Mesenchymal stem cell (in vitro differentiated cells and primary cell): Measurements from ENCODE around the gene TTLL10. TPM values are rescaled to one million over a fixed set of nuclear protein-coding genes. Genes with fewer than 3 reads are reported as not detected.

ENCODE experiments used
- DNase-seq: peaks from one replicate; pipeline ENCODE4 v3.0.0-alpha.2; 2013
- H2AFZ ChIP-seq: one replicate; pipeline ENCODE4 v1.6.1; 2013; ENCODE audit warnings: low read depth, mild to moderate bottlenecking, control low read depth, inconsistent platforms, low read length, moderate library complexity
- H2AK5ac ChIP-seq: 2 replicates; pipeline ENCODE4 v1.6.1; 2013; ENCODE audit warnings: low read length, moderate library complexity, mild to moderate bottlenecking, inconsistent platforms; ENCODE audit not compliant: severe bottlenecking
- H2BK120ac ChIP-seq: one replicate; pipeline ENCODE4 v1.6.1; 2013; ENCODE audit warnings: low read depth, mild to moderate bottlenecking, inconsistent platforms, low read length, moderate library complexity
- H2BK12ac ChIP-seq, 2 experiments: one replicate each; pipeline ENCODE4 v1.6.1; 2013; ENCODE audit warnings: inconsistent platforms in 2 of 2, low read length in 2 of 2, mild to moderate bottlenecking in 2 of 2, moderate library complexity in 2 of 2, control low read depth in 1 of 2
- H2BK15ac ChIP-seq: one replicate; pipeline ENCODE4 v1.6.1; 2013; ENCODE audit warnings: mild to moderate bottlenecking, low read depth, inconsistent platforms; ENCODE audit not compliant: poor library complexity, severe bottlenecking
- H2BK5ac ChIP-seq: 2 replicates; pipeline ENCODE4 v1.6.1; 2013; ENCODE audit warnings: low read depth, mild to moderate bottlenecking, low read length, control low read depth, inconsistent platforms; ENCODE audit not compliant: poor library complexity, severe bottlenecking
- H3K14ac ChIP-seq, 2 experiments: one replicate each; pipeline ENCODE4 v1.6.1; 2013; ENCODE audit warnings: inconsistent platforms in 2 of 2, low read length in 2 of 2, control low read depth in 1 of 2, mild to moderate bottlenecking in 1 of 2, moderate library complexity in 1 of 2
- H3K18ac ChIP-seq, 2 experiments: one replicate each; pipeline ENCODE4 v1.6.1; 2013; ENCODE audit warnings: inconsistent platforms in 2 of 2, low read length in 2 of 2, control low read depth in 1 of 2, low read depth in 1 of 2, mild to moderate bottlenecking in 1 of 2
- H3K23ac ChIP-seq, 2 experiments: one replicate each; pipeline ENCODE4 v1.6.1; 2013; ENCODE audit warnings: inconsistent platforms in 2 of 2, low read length in 2 of 2, mild to moderate bottlenecking in 2 of 2, moderate library complexity in 2 of 2, control low read depth in 1 of 2
- H3K27ac ChIP-seq: 2 replicates; pipeline ENCODE4 v1.5.1; 2013; ENCODE audit warnings: mild to moderate bottlenecking, moderate library complexity, low read length, control low read depth, inconsistent platforms; ENCODE audit not compliant: poor library complexity, severe bottlenecking
- H3K27me3 ChIP-seq, 2 experiments: 2 replicates each; pipeline versions ENCODE4 v1.6.1 to v1.7.0; 2013; ENCODE audit warnings: low read length in 2 of 2, mild to moderate bottlenecking in 2 of 2, moderate library complexity in 2 of 2, control low read depth in 1 of 2, inconsistent platforms in 1 of 2; ENCODE audit not compliant: control insufficient read depth in 1 of 2, insufficient read depth in 1 of 2
- H3K36me3 ChIP-seq, 2 experiments: 2 replicates each; pipeline versions ENCODE4 v1.6.1 to v1.7.0; 2013; ENCODE audit warnings: low read length in 2 of 2, control low read depth in 1 of 2, inconsistent platforms in 1 of 2, low read depth in 1 of 2, mild to moderate bottlenecking in 1 of 2; ENCODE audit not compliant: insufficient read depth in 2 of 2, control insufficient read depth in 1 of 2
- H3K4ac ChIP-seq, 2 experiments: one replicate each; pipeline ENCODE4 v1.6.1; 2013; ENCODE audit warnings: inconsistent platforms in 2 of 2, low read length in 2 of 2, mild to moderate bottlenecking in 2 of 2, moderate library complexity in 2 of 2, control low read depth in 1 of 2, low read depth in 1 of 2
- H3K4me1 ChIP-seq: 2 replicates; pipeline ENCODE4 v1.6.1; 2013; ENCODE audit warnings: low read depth, low read length, control low read depth; ENCODE audit not compliant: control insufficient read depth, insufficient read depth
- H3K4me2 ChIP-seq: 2 replicates; pipeline ENCODE4 v1.6.1; 2013; ENCODE audit warnings: low read length, mild to moderate bottlenecking, inconsistent platforms; ENCODE audit not compliant: poor library complexity, severe bottlenecking
- H3K4me3 ChIP-seq, 2 experiments: 2 replicates each; pipeline versions ENCODE4 v1.5.1 to v1.7.0; 2013; ENCODE audit warnings: low read length in 2 of 2, mild to moderate bottlenecking in 2 of 2, control low read depth in 1 of 2, low read depth in 1 of 2; ENCODE audit not compliant: insufficient read depth in 1 of 2
- H3K79me1 ChIP-seq: replicated peaks from 2 replicates; pipeline ENCODE4 v1.6.1; 2013; ENCODE audit warnings: mild to moderate bottlenecking, control low read depth, low read length, inconsistent platforms; ENCODE audit not compliant: poor library complexity, severe bottlenecking
- H3K9ac ChIP-seq: 2 replicates; pipeline ENCODE4 v1.7.0; 2013; ENCODE audit warnings: mild to moderate bottlenecking, low read length, moderate library complexity
- H3K9me3 ChIP-seq: 2 replicates; pipeline ENCODE4 v1.7.0; 2013; ENCODE audit warnings: mild to moderate bottlenecking, low read length; ENCODE audit not compliant: control insufficient read depth
- H4K8ac ChIP-seq: one replicate; pipeline ENCODE4 v1.6.1; 2013; ENCODE audit warnings: inconsistent platforms, mild to moderate bottlenecking, low read length, moderate library complexity
- H4K91ac ChIP-seq: one replicate; pipeline ENCODE4 v1.6.1; 2013; ENCODE audit warnings: mild to moderate bottlenecking, low read length, inconsistent platforms
- WGBS: methylation state at CpG from one replicate; pipeline ENCODE4 v1.1.7; 2013; ENCODE audit warnings: mixed read lengths; 5-methylcytosine and 5-hydroxymethylcytosine counted together
- polyA plus RNA-seq, 2 experiments: library from polyadenylated mRNA; stranded (reverse); fragments of 200-250 nt; gene quantifications; one replicate each; pipeline ENCODE4 v1.2.3, GENCODE V29; 2013

The TTLL10 gene
- polyA plus RNA-seq (2013, experiment 1 of 2): not detected
- polyA plus RNA-seq (2013, experiment 2 of 2): not detected

- Histone ChIP-seq H2BK120ac (no peak within 1 kb of the TSS), H3K79me1 (peaks cover 4% of the 10 kb centered on the region), H4K8ac (no peak within 1 kb of the TSS), H3K23ac (no peak within 1 kb of the TSS), H3K14ac (no peak within 1 kb of the TSS), H4K91ac (no peak within 1 kb of the TSS), H2BK5ac (no peak within 1 kb of the TSS), H3K27me3 (peaks cover 37 to 85% of the 10 kb centered on the region in 2 experiments), H3K4ac (no peak within 1 kb of the TSS), H3K4me2 (no peak within 1 kb of the TSS), H3K4me1 (peaks cover 62% of the 10 kb centered on the region), H3K9me3 (no peaks in the 10 kb centered on the region), H3K18ac (peak within 1 kb of the TSS in 1 of 2 experiments; percentile 38), H2BK15ac (no peak within 1 kb of the TSS), H3K4me3 (no peak within 1 kb of the TSS), H3K36me3 (peaks cover 0 to 17% of the 10 kb centered on the region in 2 experiments), H2BK12ac (no peak within 1 kb of the TSS), H3K27ac (no peak within 1 kb of the TSS), H2AK5ac (peak within 1 kb of the TSS; percentile 15), H2AFZ (no peak within 1 kb of the TSS), H3K9ac (no peak within 1 kb of the TSS)
- WGBS: 32% methylated on average over 26 of the region's 35 CpGs
- DNase-seq: no peak
Observed at GRCh38 chr1:1173793-1174415, at the start of gene TTLL10. TTLL10 (plus strand) TSS chr1:1173880; CDS start chr1:1179216, 5,336 bp downstream.

- H2BK120ac ChIP-seq: no peak overlapping the region
- H3K79me1 ChIP-seq: no peaks in the 10 kb centered on the region
- H3K4me3 ChIP-seq: no peak overlapping the region
- peaks cover 0 to 6% of the 10 kb centered on the region in 2 experiments for H3K36me3 ChIP-seq
- no peak overlapping the region for H3K4me2 ChIP-seq
- H2BK15ac ChIP-seq: no peak overlapping the region
- H3K27ac ChIP-seq: no peak overlapping the region
- no peak overlapping the region for H4K91ac ChIP-seq
- H2BK12ac ChIP-seq: no peak overlapping the region
- no peak overlapping the region for H4K8ac ChIP-seq
- no peak overlapping the region for H3K14ac ChIP-seq
- H3K4me1 ChIP-seq: peaks cover 41% of the 10 kb centered on the region
- no peak overlapping the region for H2AFZ ChIP-seq
- no peak overlapping the region for H2AK5ac ChIP-seq
- H3K4ac ChIP-seq: no peak overlapping the region
- H3K18ac ChIP-seq: no peak overlapping the region
- over 99% methylated on average over 7 of the region's 7 CpGs for WGBS
- H3K9me3 ChIP-seq: no peaks in the 10 kb centered on the region
- peaks cover 0 to 36% of the 10 kb centered on the region in 2 experiments for H3K27me3 ChIP-seq
- no peak overlapping the region for H2BK5ac ChIP-seq
- H3K23ac ChIP-seq: no peak overlapping the region
- DNase-seq: no peak
- H3K9ac ChIP-seq: no peak overlapping the region
Observed at GRCh38 chr1:1124508-1124785, 49.2 kb upstream of the TTLL10 start.

GRCh38 chr1:1124786-1125642, 48.7 kb upstream of the TTLL10 start:
- H4K91ac ChIP-seq: no peak overlapping the region
- H2AK5ac ChIP-seq: peak overlapping the region; percentile 15
- no peak overlapping the region for H2BK5ac ChIP-seq
- 91% methylated on average over 29 of the region's 29 CpGs for WGBS
- no peak overlapping the region for H3K4me3 ChIP-seq
- H3K4ac ChIP-seq: no peak overlapping the region
- H3K4me1 ChIP-seq: peaks cover 44% of the 10 kb centered on the region
- H3K23ac ChIP-seq: no peak overlapping the region
- H3K18ac ChIP-seq: no peak overlapping the region
- H3K9ac ChIP-seq: no peak overlapping the region
- no peak overlapping the region for H2BK15ac ChIP-seq
- H3K14ac ChIP-seq: no peak overlapping the region
- no peak overlapping the region for H2BK12ac ChIP-seq
- H2BK120ac ChIP-seq: no peak overlapping the region
- no peak overlapping the region for H3K27ac ChIP-seq
- no peaks in the 10 kb centered on the region for H3K9me3 ChIP-seq
- no peak for DNase-seq
- no peak overlapping the region for H4K8ac ChIP-seq
- H3K79me1 ChIP-seq: no peaks in the 10 kb centered on the region
- H2AFZ ChIP-seq: no peak overlapping the region
- peaks cover 0 to 7% of the 10 kb centered on the region in 2 experiments for H3K36me3 ChIP-seq
- H3K4me2 ChIP-seq: no peak overlapping the region
- peaks cover 0 to 37% of the 10 kb centered on the region in 2 experiments for H3K27me3 ChIP-seq

GRCh38 chr1:1125945-1126344, 47.7 kb upstream of the TTLL10 start:
- H2AFZ ChIP-seq: no peak overlapping the region
- 85% methylated on average over 18 of the region's 18 CpGs for WGBS
- peaks cover 0 to 40% of the 10 kb centered on the region in 2 experiments for H3K27me3 ChIP-seq
- H4K8ac ChIP-seq: no peak overlapping the region
- no peak overlapping the region for H4K91ac ChIP-seq
- peaks cover 52% of the 10 kb centered on the region for H3K4me1 ChIP-seq
- no peak overlapping the region for H3K23ac ChIP-seq
- no peak overlapping the region for H3K4ac ChIP-seq
- no peaks in the 10 kb centered on the region for H3K9me3 ChIP-seq
- no peak overlapping the region for H2BK5ac ChIP-seq
- no peak overlapping the region for H3K18ac ChIP-seq
- H3K14ac ChIP-seq: no peak overlapping the region
- no peaks in the 10 kb centered on the region for H3K79me1 ChIP-seq
- H3K9ac ChIP-seq: no peak overlapping the region
- no peak overlapping the region for H2BK12ac ChIP-seq
- no peak overlapping the region for H3K27ac ChIP-seq
- H3K4me2 ChIP-seq: no peak overlapping the region
- no peak overlapping the region for H2BK15ac ChIP-seq
- H2AK5ac ChIP-seq: peak overlapping the region; percentile 15
- DNase-seq: no peak
- H2BK120ac ChIP-seq: no peak overlapping the region
- H3K36me3 ChIP-seq: peaks cover 0 to 7% of the 10 kb centered on the region in 2 experiments
- no peak overlapping the region for H3K4me3 ChIP-seq
